HepG2 (cell line): Measurements from ENCODE around the gene NDUFB10. TPM values are rescaled to one million over a fixed set of nuclear protein-coding genes. Genes with fewer than 3 reads are reported as not detected.

Source experiments
- FOXC1 ChIP-seq: sonication (generic); formaldehyde crosslinking; IDR thresholded peaks from 2 replicates; pipeline ENCODE4 v1.8.0; 2022; ENCODE audit warnings: mild to moderate bottlenecking, missing genetic modification reagents, borderline replicate concordance
- PPARG ChIP-seq: conservative IDR thresholded peaks from 2 replicates; pipeline ENCODE4 v1.6.1; 2016; ENCODE audit warnings: missing biosample characterization, missing genetic modification reagents
- RBFOX2 ChIP-seq: fragments of 200-400 bp; formaldehyde crosslinking; IDR thresholded peaks from 2 replicates; pipeline ENCODE4 v1.6.1; 2017; ENCODE audit warnings: low read depth, mild to moderate bottlenecking, low read length
- SNAI1 ChIP-seq: sonication (generic); formaldehyde crosslinking; IDR thresholded peaks from 2 replicates; pipeline ENCODE4 v1.5.0; 2020; ENCODE audit warnings: mild to moderate bottlenecking, missing genetic modification reagents, borderline replicate concordance
- ZBED4 ChIP-seq: sonication (generic); formaldehyde crosslinking; IDR thresholded peaks from 2 replicates; pipeline ENCODE4 v1.4.0; 2020; ENCODE audit warnings: missing genetic modification reagents, borderline replicate concordance
- ZBTB14 ChIP-seq: sonication (generic); formaldehyde crosslinking; IDR thresholded peaks from 2 replicates; pipeline ENCODE4 v1.4.0; 2020; ENCODE audit warnings: missing genetic modification reagents
- ZNF3 ChIP-seq: IDR thresholded peaks from 2 replicates; pipeline ENCODE4 v1.7.0; 2017; ENCODE audit warnings: inconsistent platforms
- ZNF329 ChIP-seq: sonication (generic); formaldehyde crosslinking; IDR thresholded peaks from 2 replicates; pipeline ENCODE4 v1.9.0; 2021; ENCODE audit warnings: low read depth, mild to moderate bottlenecking, missing genetic modification reagents
- ZNF350 ChIP-seq: sonication (generic); formaldehyde crosslinking; IDR thresholded peaks from 2 replicates; pipeline ENCODE4 v1.4.0; 2020; ENCODE audit warnings: mild to moderate bottlenecking, low read depth, missing genetic modification reagents, borderline replicate concordance
- ZNF383 ChIP-seq: sonication (generic); formaldehyde crosslinking; IDR thresholded peaks from 2 replicates; pipeline ENCODE4 v1.4.0; 2020; ENCODE audit warnings: missing genetic modification reagents, mild to moderate bottlenecking, borderline replicate concordance
- ZNF510 ChIP-seq: sonication (generic); formaldehyde crosslinking; IDR thresholded peaks from 2 replicates; pipeline ENCODE4 v1.4.0; 2020; ENCODE audit warnings: low read depth, mild to moderate bottlenecking, missing genetic modification reagents
- ZNF672 ChIP-seq: sonication (generic); formaldehyde crosslinking; IDR thresholded peaks from 2 replicates; pipeline ENCODE4 v1.8.1; 2022; ENCODE audit warnings: missing genetic modification reagents
- ZNF687 ChIP-seq: sonication (generic); formaldehyde crosslinking; IDR thresholded peaks from 2 replicates; pipeline ENCODE4 v1.5.1; 2020; ENCODE audit warnings: mild to moderate bottlenecking, missing genetic modification reagents, moderate library complexity
- polyA plus RNA-seq, 8 experiments: library from polyadenylated mRNA; depleted of rRNA in 3 of 8; stranded (reverse) in 7 of 8; unstranded in 1 of 8; fragments of >200 nt; fragmentation: Illumina TruSeq in 4 of 8; extraction: Trizol in 4 of 8; gene quantifications; 2 replicates each; pipeline versions ENCODE4 v1.2.1 to v1.2.3, GENCODE V29; 2011 to 2016; ENCODE audit warnings: low read depth in 4 of 8, missing spikeins in 1 of 8, mixed read lengths in 1 of 8; ENCODE audit not compliant: insufficient read depth in 1 of 8
- total RNA-seq, 5 experiments: library from RNA; depleted of rRNA; stranded (reverse); fragments of >200 nt; fragmentation: Illumina TruSeq; extraction: Trizol; gene quantifications; 2 replicates each; pipeline ENCODE4 v1.2.3, GENCODE V29; 2016; ENCODE audit warnings: low read depth in 1 of 5
- TF ChIP-seq, protein P1 (sequence below): sonication (generic); formaldehyde crosslinking; IDR thresholded peaks from 2 replicates; pipeline ENCODE4 v1.8.1; 2023; ENCODE audit warnings: mild to moderate bottlenecking, missing genetic modification reagents
- TF ChIP-seq, protein P2 (sequence below): sonication (generic); formaldehyde crosslinking; IDR thresholded peaks from 2 replicates; pipeline ENCODE4 v1.8.0; 2022; ENCODE audit warnings: mild to moderate bottlenecking, missing genetic modification reagents; ENCODE audit not compliant: insufficient replicate concordance

Gene NDUFB10
- total and polyA plus RNA-seq, 2 of the 13 experiments (the other 11 are each of a cell fraction or from before 2014, with no cell fraction given), result 68.6 to 157 TPM

- TF ChIP-seq, protein P1, sequence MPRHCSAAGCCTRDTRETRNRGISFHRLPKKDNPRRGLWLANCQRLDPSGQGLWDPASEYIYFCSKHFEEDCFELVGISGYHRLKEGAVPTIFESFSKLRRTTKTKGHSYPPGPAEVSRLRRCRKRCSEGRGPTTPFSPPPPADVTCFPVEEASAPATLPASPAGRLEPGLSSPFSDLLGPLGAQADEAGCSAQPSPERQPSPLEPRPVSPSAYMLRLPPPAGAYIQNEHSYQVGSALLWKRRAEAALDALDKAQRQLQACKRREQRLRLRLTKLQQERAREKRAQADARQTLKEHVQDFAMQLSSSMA, result no peak
- no peak for TF ChIP-seq ZNF3 (CRISPR knock-in tag)
- no peak for TF ChIP-seq ZNF672 (CRISPR knock-in tag)
- no peak for TF ChIP-seq ZBTB14 (CRISPR knock-in tag)
- no peak for TF ChIP-seq PPARG (CRISPR knock-in tag)
- no peak for TF ChIP-seq SNAI1 (CRISPR knock-in tag)
- TF ChIP-seq ZNF383 (CRISPR knock-in tag), result no peak
- no peak; the same call in 1 of the 2 replicates for TF ChIP-seq ZNF687 (CRISPR knock-in tag)
- TF ChIP-seq, protein P2, sequence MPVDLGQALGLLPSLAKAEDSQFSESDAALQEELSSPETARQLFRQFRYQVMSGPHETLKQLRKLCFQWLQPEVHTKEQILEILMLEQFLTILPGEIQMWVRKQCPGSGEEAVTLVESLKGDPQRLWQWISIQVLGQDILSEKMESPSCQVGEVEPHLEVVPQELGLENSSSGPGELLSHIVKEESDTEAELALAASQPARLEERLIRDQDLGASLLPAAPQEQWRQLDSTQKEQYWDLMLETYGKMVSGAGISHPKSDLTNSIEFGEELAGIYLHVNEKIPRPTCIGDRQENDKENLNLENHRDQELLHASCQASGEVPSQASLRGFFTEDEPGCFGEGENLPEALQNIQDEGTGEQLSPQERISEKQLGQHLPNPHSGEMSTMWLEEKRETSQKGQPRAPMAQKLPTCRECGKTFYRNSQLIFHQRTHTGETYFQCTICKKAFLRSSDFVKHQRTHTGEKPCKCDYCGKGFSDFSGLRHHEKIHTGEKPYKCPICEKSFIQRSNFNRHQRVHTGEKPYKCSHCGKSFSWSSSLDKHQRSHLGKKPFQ (CRISPR knock-in tag), result peak; percentile 18
- TF ChIP-seq ZNF329 (CRISPR knock-in tag), result no peak
- peak; percentile 54; the same call in 1 of the 2 replicates for TF ChIP-seq FOXC1 (CRISPR knock-in tag)
- TF ChIP-seq ZNF350 (CRISPR knock-in tag), result 0 out of 2 replicates have a peak, but pooled peaks have one; percentile 56
- no peak for TF ChIP-seq ZBED4 (CRISPR knock-in tag)
- 0 out of 2 replicates have a peak, but pooled peaks have one; percentile 8 for TF ChIP-seq RBFOX2
- no peak for TF ChIP-seq ZNF510
Observed at GRCh38 chr16:1984347-1985225, 25.2 kb downstream of the NDUFB10 start (continued).
